ENCODE measurements around the gene DDIT4. TPM values are rescaled to one million over a fixed set of nuclear protein-coding genes. Genes with fewer than 3 reads are reported as not detected.

DDIT4 gene
- total and polyA plus RNA-seq, 9 of the 15 experiments (the other 6 are each of a cell fraction or from before 2014, with no cell fraction given): 8.2 to 675 (median 159) TPM

DNA sequence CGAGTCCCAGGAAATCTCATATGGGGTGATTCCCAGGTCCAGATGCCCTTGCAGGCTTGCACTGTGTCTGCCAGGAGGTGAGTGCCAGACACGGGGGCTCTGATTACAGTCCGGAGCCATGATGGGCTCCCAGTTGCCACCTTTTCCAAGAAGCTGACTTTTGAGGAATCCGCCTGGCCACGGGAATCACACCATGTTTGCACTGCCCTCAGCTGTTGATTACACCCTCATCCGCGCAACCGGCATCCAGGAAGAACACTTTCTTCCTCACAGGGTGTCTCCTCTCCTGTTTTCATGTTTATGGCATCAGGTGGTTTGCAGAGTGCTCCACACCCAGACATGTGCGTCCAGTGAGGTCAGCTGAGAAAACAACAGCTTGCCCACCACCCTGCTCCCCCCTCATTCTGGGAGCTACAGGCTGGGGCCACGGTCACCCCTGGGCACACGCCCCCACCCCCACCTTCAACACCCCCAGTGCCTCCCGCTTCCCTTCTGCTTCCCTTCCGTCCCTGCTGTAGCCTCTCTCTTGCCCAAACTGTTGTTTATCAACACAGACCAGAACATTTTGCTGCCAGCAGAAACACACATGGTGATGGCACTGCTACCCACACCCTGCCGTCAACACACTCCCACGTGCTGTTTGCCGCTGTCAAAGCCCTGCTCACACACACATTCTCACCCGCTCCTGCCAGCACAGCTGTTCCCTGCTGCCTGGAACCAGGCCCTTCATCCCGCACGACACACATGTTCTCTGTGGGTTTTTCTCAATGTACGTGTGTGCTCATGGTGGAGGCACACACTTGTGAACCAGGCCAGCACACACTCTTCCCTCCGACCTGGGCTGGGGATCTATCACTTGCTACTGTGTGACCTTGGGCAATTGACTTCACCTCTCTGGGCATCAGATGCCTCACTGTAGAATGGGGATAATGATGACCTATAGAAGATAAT is 35.8 kb downstream of the DDIT4 start (continued):
- TF ChIP-seq, protein P1, sequence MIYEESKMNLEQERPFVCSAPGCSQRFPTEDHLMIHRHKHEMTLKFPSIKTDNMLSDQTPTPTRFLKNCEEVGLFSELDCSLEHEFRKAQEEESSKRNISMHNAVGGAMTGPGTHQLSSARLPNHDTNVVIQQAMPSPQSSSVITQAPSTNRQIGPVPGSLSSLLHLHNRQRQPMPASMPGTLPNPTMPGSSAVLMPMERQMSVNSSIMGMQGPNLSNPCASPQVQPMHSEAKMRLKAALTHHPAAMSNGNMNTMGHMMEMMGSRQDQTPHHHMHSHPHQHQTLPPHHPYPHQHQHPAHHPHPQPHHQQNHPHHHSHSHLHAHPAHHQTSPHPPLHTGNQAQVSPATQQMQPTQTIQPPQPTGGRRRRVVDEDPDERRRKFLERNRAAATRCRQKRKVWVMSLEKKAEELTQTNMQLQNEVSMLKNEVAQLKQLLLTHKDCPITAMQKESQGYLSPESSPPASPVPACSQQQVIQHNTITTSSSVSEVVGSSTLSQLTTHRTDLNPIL (CRISPR knock-in tag; IDR thresholded peaks at IDR 0.05): no peak
- 0 out of 4 replicates have a peak, but pooled peaks of 1 of the 2 experiments have one; percentile 26 for TF ChIP-seq RCOR1 (IDR thresholded peaks at IDR 0.05; ENCODE audit: borderline replicate concordance in 1 of 2, low read depth in 2 of 2, low read length in 2 of 2)
- TF ChIP-seq, protein P2, sequence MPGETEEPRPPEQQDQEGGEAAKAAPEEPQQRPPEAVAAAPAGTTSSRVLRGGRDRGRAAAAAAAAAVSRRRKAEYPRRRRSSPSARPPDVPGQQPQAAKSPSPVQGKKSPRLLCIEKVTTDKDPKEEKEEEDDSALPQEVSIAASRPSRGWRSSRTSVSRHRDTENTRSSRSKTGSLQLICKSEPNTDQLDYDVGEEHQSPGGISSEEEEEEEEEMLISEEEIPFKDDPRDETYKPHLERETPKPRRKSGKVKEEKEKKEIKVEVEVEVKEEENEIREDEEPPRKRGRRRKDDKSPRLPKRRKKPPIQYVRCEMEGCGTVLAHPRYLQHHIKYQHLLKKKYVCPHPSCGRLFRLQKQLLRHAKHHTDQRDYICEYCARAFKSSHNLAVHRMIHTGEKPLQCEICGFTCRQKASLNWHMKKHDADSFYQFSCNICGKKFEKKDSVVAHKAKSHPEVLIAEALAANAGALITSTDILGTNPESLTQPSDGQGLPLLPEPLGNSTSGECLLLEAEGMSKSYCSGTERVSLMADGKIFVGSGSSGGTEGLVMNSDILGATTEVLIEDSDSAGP (CRISPR knock-in tag; IDR thresholded peaks at IDR 0.05): no peak
- TF ChIP-seq ZNF324 (CRISPR knock-in tag; IDR thresholded peaks at IDR 0.05): peak; percentile 11; the same call in 1 of the 2 replicates
- no peak; the same call in 1 of the 2 replicates for TF ChIP-seq TFE3 (CRISPR knock-in tag; IDR thresholded peaks at IDR 0.05)
- TF ChIP-seq SRF (CRISPR knock-in tag; IDR thresholded peaks at IDR 0.05): no peak
- TF ChIP-seq, protein P3, sequence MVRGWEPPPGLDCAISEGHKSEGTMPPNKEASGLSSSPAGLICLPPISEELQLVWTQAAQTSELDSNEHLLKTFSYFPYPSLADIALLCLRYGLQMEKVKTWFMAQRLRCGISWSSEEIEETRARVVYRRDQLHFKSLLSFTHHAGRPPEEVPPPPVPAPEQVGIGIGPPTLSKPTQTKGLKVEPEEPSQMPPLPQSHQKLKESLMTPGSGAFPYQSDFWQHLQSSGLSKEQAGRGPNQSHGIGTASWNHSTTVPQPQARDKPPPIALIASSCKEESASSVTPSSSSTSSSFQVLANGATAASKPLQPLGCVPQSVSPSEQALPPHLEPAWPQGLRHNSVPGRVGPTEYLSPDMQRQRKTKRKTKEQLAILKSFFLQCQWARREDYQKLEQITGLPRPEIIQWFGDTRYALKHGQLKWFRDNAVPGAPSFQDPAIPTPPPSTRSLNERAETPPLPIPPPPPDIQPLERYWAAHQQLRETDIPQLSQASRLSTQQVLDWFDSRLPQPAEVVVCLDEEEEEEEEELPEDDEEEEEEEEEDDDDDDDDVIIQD (CRISPR knock-in tag; IDR thresholded peaks at IDR 0.05): no peak
- TF ChIP-seq, protein P4, sequence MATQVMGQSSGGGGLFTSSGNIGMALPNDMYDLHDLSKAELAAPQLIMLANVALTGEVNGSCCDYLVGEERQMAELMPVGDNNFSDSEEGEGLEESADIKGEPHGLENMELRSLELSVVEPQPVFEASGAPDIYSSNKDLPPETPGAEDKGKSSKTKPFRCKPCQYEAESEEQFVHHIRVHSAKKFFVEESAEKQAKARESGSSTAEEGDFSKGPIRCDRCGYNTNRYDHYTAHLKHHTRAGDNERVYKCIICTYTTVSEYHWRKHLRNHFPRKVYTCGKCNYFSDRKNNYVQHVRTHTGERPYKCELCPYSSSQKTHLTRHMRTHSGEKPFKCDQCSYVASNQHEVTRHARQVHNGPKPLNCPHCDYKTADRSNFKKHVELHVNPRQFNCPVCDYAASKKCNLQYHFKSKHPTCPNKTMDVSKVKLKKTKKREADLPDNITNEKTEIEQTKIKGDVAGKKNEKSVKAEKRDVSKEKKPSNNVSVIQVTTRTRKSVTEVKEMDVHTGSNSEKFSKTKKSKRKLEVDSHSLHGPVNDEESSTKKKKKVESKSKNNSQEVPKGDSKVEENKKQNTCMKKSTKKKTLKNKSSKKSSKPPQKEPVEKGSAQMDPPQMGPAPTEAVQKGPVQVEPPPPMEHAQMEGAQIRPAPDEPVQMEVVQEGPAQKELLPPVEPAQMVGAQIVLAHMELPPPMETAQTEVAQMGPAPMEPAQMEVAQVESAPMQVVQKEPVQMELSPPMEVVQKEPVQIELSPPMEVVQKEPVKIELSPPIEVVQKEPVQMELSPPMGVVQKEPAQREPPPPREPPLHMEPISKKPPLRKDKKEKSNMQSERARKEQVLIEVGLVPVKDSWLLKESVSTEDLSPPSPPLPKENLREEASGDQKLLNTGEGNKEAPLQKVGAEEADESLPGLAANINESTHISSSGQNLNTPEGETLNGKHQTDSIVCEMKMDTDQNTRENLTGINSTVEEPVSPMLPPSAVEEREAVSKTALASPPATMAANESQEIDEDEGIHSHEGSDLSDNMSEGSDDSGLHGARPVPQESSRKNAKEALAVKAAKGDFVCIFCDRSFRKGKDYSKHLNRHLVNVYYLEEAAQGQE (IDR thresholded peaks at IDR 0.05; ENCODE audit: borderline replicate concordance): no peak
- TF ChIP-seq, protein P4 (CRISPR knock-in tag; IDR thresholded peaks at IDR 0.05; ENCODE audit: low read depth): no peak
- TF ChIP-seq CBX5 (IDR thresholded peaks at IDR 0.05; ENCODE audit: borderline replicate concordance, low read depth): no peak
